OCI-LY7 (cell line): ENCODE data around the gene KAT6B. TPM values are rescaled to one million over a fixed set of nuclear protein-coding genes. Genes with fewer than 3 reads are reported as not detected.

Experiments
- BruUV-seq: library from RNA; stranded (reverse); fragments of 400-500 nt; replicated peaks from 2 replicates; lab custom pipeline; 2021; lab: Mats Ljungman, UMichigan
- CTCF ChIA-PET: fragments of 300-600 bp; sonication (Branson Sonifier 250); formaldehyde crosslinking; loops from one replicate; lab custom pipeline; 2022; ENCODE audit warnings: antibody characterized with exemption; ENCODE audit not compliant: unreplicated experiment; lab: Charles Lee
- POLR2A ChIA-PET: fragments of 300-600 bp; sonication (Branson Sonifier 250); formaldehyde crosslinking; loops from one replicate; lab custom pipeline; 2022; ENCODE audit warnings: antibody characterized with exemption; lab: Charles Lee
- DNase-seq: peaks from one replicate; pipeline ENCODE4 v3.0.0-alpha.2; 2015; ENCODE audit warnings: low spot score
- H2AFZ ChIP-seq: fragments of 200-600 bp; sonication (generic), shearing (Covaris generic); 2 replicates; pipeline ENCODE4 v1.6.1; 2014; ENCODE audit warnings: mild to moderate bottlenecking, antibody characterized with exemption, low read length, moderate library complexity
- H3K27ac ChIP-seq: fragments of 200-600 bp; sonication (generic); 2 replicates; pipeline ENCODE4 v1.5.1; 2014; ENCODE audit warnings: mixed run types, low read depth, mild to moderate bottlenecking, moderate library complexity, low read length, inconsistent platforms; ENCODE audit not compliant: poor library complexity, severe bottlenecking
- H3K36me3 ChIP-seq: fragments of 200-600 bp; sonication (generic); 2 replicates; pipeline ENCODE4 v1.6.1; 2014; ENCODE audit warnings: mild to moderate bottlenecking, antibody characterized with exemption, low read length, moderate library complexity, mixed read lengths; ENCODE audit not compliant: insufficient read depth
- H3K4me1 ChIP-seq: fragments of 200-600 bp; sonication (generic); 2 replicates; pipeline ENCODE4 v1.5.1; 2014; ENCODE audit warnings: mild to moderate bottlenecking, low read length; ENCODE audit not compliant: insufficient read depth, poor library complexity, severe bottlenecking
- H3K4me2 ChIP-seq: fragments of 200-600 bp; sonication (generic); 2 replicates; pipeline ENCODE4 v1.6.1; 2014; ENCODE audit warnings: mild to moderate bottlenecking, low read length
- H3K4me3 ChIP-seq: fragments of 200-600 bp; sonication (generic); 2 replicates; pipeline ENCODE4 v1.5.1; 2014; ENCODE audit warnings: mild to moderate bottlenecking, low read depth, low read length; ENCODE audit not compliant: poor library complexity, severe bottlenecking
- H3K79me2 ChIP-seq: fragments of 200-600 bp; sonication (generic); 2 replicates; pipeline ENCODE4 v1.6.1; 2016; ENCODE audit warnings: low read depth, mild to moderate bottlenecking, low read length, moderate library complexity, mixed read lengths; ENCODE audit not compliant: insufficient read depth
- H3K9me2 ChIP-seq: fragments of 200-600 bp; sonication (generic); 2 replicates; pipeline ENCODE4 v1.6.1; 2016; ENCODE audit warnings: mild to moderate bottlenecking, low read length, mixed read lengths; ENCODE audit not compliant: insufficient read depth
- H3K9me3 ChIP-seq: fragments of 200-600 bp; sonication (generic); 2 replicates; pipeline ENCODE4 v1.6.1; 2014; ENCODE audit warnings: mild to moderate bottlenecking, mixed run types, low read length, mixed read lengths
- H4K20me1 ChIP-seq: fragments of 200-600 bp; sonication (generic); 2 replicates; pipeline ENCODE4 v1.6.1; 2014; ENCODE audit warnings: mild to moderate bottlenecking, antibody characterized with exemption, low read length, moderate library complexity, mixed read lengths; ENCODE audit not compliant: insufficient read depth
- EZH2phosphoT487 ChIP-seq: fragments of 200-600 bp; sonication (generic); IDR thresholded peaks from 2 replicates; pipeline ENCODE4 v1.6.1; 2018; ENCODE audit warnings: low read depth, borderline replicate concordance, mild to moderate bottlenecking, mixed run types, antibody characterized with exemption, low read length, moderate library complexity, mixed read lengths
- intact Hi-C: fragments of 100-400 bp; cut with micrococcal nuclease; formaldehyde crosslinking; loops from one replicate; pipeline ENCODE4 v1.10.0; 2022; ENCODE audit not compliant: unreplicated experiment
- total RNA-seq, 2 experiments: library from RNA; depleted of rRNA in 1 of 2; stranded (reverse); fragments of >200 nt in 1 of 2; shearing (Covaris generic) in 1 of 2; gene quantifications; 2 replicates each; pipeline ENCODE4 v1.2.3, GENCODE V29; 2014 to 2022
- TF ChIP-seq, protein P1 (sequence below): fragments of 200-600 bp; sonication (generic); conservative IDR thresholded peaks from 2 replicates; pipeline ENCODE4 v1.5.1; 2014; ENCODE audit warnings: mild to moderate bottlenecking, antibody characterized with exemption, low read length, moderate library complexity, mixed read lengths

Gene KAT6B
- total RNA-seq, 2 experiments from 2014 or later = 20.8 to 40.8 TPM

DNA sequence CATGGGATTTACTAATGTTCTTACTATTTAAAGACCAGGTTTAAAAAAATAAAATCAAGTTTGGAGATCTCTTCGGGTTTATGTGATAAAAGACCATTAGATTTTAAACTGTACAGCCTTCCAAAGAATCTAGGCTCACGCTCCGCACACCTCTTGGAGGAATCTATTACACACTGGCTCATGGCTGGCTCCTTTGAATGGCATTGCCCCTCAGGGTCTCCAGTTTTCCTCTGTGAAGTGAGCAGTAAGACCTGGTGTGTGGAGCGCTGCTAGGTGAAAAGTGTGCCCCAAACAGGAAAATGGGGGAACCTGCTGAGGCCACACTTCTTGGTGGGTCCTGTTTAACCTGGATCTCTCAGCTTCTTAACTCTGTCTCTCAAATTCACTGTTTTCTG lies 142.3 kb downstream of the KAT6B start:
- CTCF ChIA-PET = no interaction called here

DNA sequence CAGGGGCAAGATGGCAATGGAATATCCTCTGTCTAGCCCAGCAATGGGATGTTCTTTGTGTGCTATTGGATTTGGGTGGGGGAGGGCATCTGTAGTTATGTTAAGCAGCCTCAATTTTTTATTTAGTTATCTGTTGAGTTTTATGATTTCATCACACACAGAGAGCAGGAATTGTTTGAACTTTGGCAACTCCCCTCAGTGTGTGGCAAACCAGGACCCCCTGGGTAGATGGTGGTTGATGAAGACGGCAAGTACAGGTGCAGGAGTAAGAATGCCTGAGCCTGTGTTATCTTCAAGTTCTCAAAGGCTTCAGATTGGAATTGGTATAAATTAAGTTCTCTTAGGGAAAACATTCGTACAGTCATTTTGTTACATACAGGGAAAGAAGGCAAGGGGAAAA lies 142.7 kb downstream of the KAT6B start:
- intact Hi-C loops = no loop called here
- H3K36me3 ChIP-seq = no peaks in the 10 kb centered on the region
- no peaks in the 10 kb centered on the region for H3K9me3 ChIP-seq
- H3K4me2 ChIP-seq = no peak overlapping the region
- H3K4me1 ChIP-seq = peaks cover 9% of the 10 kb centered on the region
- POLR2A ChIA-PET = no interaction called here
- H3K9me2 ChIP-seq = no peaks in the 10 kb centered on the region
- H4K20me1 ChIP-seq = no peaks in the 10 kb centered on the region
- no peak overlapping the region for H3K27ac ChIP-seq
- no peaks in the 10 kb centered on the region for H3K79me2 ChIP-seq
- H2AFZ ChIP-seq = no peak overlapping the region
- no peak for TF ChIP-seq EZH2phosphoT487
- TF ChIP-seq, protein P1, sequence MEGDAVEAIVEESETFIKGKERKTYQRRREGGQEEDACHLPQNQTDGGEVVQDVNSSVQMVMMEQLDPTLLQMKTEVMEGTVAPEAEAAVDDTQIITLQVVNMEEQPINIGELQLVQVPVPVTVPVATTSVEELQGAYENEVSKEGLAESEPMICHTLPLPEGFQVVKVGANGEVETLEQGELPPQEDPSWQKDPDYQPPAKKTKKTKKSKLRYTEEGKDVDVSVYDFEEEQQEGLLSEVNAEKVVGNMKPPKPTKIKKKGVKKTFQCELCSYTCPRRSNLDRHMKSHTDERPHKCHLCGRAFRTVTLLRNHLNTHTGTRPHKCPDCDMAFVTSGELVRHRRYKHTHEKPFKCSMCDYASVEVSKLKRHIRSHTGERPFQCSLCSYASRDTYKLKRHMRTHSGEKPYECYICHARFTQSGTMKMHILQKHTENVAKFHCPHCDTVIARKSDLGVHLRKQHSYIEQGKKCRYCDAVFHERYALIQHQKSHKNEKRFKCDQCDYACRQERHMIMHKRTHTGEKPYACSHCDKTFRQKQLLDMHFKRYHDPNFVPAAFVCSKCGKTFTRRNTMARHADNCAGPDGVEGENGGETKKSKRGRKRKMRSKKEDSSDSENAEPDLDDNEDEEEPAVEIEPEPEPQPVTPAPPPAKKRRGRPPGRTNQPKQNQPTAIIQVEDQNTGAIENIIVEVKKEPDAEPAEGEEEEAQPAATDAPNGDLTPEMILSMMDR = no peak
- CTCF ChIA-PET = no interaction called here
- no peak for DNase-seq
- no TSS peak for BruUV-seq
- no peak overlapping the region for H3K4me3 ChIP-seq

More for the DNA sequence above, 142.3 kb downstream of the KAT6B start:
- Histone ChIP-seq H3K79me2 (no peaks in the 10 kb centered on the region), H3K4me2 (no peak overlapping the region), H3K9me3 (no peaks in the 10 kb centered on the region), H3K36me3 (no peaks in the 10 kb centered on the region), H3K9me2 (no peaks in the 10 kb centered on the region), H2AFZ (no peak overlapping the region), H3K27ac (no peak overlapping the region), H3K4me1 (peaks cover 9% of the 10 kb centered on the region), H3K4me3 (no peak overlapping the region), H4K20me1 (no peaks in the 10 kb centered on the region)
- intact Hi-C loops = no loop called here
- DNase-seq = no peak
- POLR2A ChIA-PET = interaction anchor here (0.6 to 1.5 kb wide), 2 partner anchors 14 to 957 kb away, joined by 3 to 4 read pairs; no protein-coding TSS in a partner anchor
- no TSS peak for BruUV-seq
- TF ChIP-seq EZH2phosphoT487 = no peak
- TF ChIP-seq, protein P1 = no peak

DNA sequence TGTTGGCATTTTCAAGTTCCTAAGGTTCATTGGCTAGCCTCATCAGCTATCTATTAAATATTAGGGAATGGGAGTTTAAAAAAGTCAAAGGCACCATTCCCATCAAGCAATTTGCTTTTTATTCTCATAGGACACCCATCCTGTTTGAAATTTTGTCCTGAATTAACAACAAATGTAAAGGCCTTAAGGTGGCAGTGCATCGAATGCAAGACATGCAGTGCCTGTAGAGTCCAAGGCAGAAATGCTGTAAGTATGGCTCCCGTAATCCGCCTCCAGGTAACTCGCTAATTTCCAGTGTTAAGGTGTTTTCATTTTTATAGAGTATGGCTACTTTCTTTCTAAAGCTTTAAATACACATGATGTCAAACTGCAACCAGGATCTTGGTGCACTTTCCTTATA lies 143.1 kb downstream of the KAT6B start:
- Histone ChIP-seq H4K20me1 (no peaks in the 10 kb centered on the region), H3K36me3 (no peaks in the 10 kb centered on the region), H3K4me3 (no peak overlapping the region), H3K4me1 (peaks cover 9% of the 10 kb centered on the region), H3K9me3 (no peaks in the 10 kb centered on the region), H3K79me2 (no peaks in the 10 kb centered on the region), H3K4me2 (no peak overlapping the region), H2AFZ (no peak overlapping the region), H3K27ac (no peak overlapping the region), H3K9me2 (no peaks in the 10 kb centered on the region)
- TF ChIP-seq, protein P1 = no peak; the same call in 1 of the 2 replicates
- TF ChIP-seq EZH2phosphoT487 = no peak
- intact Hi-C loops = no loop called here
- ChIA-PET CTCF (no interaction called here), POLR2A (no interaction called here)
- no peak for DNase-seq
- no TSS peak for BruUV-seq
